Measurements from ENCODE around the gene NR0B2.
"Not testable (repeated sequence)": the region's sequence is repeated elsewhere in the genome, so short reads cannot be mapped to it uniquely, and the experiment has no call there.

The NR0B2 gene

GRCh38 chr1:26888231-26888630, 25.5 kb downstream of the NR0B2 start:
- DNase-seq: no peak

GRCh38 chr1:26887125-26887524, 26.6 kb downstream of the NR0B2 start:
- DNase-seq: no peak

DNA sequence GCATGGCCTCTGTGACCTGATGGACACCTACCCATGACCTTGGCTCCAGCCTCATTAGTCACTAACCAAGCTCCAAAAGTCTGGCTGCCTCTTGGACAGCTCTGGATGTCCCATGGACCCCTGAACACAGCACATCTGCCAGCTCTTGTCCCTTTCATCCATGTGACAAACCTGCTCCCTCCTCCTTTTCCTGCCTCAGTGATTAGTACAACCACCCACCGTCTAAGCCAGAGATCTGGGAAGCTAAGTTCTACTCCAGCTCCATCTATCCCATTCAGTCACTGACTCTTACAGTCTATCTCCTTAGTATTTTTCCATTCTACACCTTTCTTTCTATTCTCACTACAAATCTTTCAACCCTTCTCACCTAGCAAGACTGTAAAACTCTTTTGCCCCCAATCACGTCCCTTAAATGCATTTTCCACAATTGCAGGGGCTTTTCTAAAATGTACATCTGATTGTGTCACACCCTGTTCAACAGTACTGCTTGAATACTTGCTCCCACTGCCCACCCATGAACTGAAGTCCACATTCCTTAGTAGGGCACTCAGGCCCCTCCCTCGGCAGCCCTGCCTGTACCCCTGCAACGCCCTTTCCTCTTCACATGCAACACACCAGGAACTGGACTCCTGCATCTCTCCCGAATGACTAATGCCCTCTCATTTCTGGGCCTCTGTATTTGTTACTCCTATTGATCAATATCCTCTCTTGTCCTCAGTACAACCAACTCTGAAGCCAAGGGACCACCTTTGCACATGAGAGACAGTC, 30.9 kb downstream of the NR0B2 start:
- no peak for DNase-seq

- DNase-seq: not testable (repeated sequence)
Observed at GRCh38 chr1:26881611-26882010, 32.2 kb downstream of the NR0B2 start.

DNA sequence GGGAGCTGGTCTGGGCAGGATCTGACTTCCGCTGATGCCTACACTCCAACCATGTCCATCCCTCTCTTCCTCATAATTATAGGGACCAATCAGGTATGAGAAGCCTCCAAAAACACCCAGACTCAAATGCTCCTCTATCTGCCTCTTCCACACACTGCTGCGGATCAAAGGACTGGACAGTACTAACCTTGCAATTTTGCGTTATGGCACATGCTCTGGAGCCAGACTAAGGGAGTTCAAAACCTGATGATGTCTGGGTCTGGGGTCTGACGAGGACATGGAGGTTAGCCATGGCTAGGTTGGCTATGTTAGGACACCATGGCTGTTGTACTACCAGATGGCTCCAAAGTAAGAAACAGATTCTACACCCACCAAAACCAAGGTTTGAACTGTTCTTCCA, 34.0 kb downstream of the NR0B2 start:
- DNase-seq: no peak

DNA sequence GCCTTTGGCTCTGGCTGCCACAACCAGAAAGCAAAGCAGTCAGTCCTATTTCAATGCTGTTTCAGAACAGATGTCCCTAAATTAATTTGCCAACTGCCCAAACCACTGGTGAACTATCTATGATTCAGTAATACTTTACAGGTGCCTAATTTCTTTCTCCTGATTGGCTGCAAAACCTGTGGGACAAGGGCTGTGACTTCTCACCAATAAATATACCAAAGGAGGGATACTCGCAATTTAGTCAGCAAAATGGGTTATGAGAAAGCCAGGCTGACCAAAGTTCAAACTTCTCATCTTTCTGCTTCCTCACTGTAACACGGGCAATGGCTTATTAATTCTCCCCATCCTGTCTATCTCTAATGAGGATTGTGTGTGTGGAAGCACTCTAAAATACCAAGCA, 36.4 kb downstream of the NR0B2 start:
- DNase-seq: no peak

- DNase-seq: no peak
Observed at GRCh38 chr1:26874896-26875295, 38.9 kb downstream of the NR0B2 start.

DNA sequence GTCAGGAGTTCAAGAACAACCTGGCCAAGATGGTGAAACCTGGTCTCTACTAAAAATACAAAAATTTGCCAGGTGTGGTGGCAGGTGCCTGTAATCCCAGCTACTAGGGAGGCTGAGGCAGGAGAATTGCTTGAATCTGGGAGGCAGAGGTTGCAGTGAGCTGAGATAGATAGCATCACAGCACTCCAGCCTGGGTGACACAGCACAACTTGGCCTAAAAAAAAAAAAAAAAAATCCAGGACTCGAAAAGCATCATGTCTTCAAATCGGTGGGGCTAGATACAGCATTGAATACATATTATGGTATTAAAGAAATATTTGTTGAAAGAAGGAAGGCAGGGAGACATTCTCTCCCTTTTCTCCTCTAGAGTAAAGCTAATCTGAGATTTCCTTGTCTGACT, 40.7 kb downstream of the NR0B2 start:
- DNase-seq: not testable (repeated sequence)

- peak; percentile 97 for DNase-seq
Observed at GRCh38 chr1:26864610-26865480, 48.9 kb downstream of the NR0B2 start.

- no peak for DNase-seq
Observed at GRCh38 chr1:26863685-26864077, 50.1 kb downstream of the NR0B2 start.

DNA sequence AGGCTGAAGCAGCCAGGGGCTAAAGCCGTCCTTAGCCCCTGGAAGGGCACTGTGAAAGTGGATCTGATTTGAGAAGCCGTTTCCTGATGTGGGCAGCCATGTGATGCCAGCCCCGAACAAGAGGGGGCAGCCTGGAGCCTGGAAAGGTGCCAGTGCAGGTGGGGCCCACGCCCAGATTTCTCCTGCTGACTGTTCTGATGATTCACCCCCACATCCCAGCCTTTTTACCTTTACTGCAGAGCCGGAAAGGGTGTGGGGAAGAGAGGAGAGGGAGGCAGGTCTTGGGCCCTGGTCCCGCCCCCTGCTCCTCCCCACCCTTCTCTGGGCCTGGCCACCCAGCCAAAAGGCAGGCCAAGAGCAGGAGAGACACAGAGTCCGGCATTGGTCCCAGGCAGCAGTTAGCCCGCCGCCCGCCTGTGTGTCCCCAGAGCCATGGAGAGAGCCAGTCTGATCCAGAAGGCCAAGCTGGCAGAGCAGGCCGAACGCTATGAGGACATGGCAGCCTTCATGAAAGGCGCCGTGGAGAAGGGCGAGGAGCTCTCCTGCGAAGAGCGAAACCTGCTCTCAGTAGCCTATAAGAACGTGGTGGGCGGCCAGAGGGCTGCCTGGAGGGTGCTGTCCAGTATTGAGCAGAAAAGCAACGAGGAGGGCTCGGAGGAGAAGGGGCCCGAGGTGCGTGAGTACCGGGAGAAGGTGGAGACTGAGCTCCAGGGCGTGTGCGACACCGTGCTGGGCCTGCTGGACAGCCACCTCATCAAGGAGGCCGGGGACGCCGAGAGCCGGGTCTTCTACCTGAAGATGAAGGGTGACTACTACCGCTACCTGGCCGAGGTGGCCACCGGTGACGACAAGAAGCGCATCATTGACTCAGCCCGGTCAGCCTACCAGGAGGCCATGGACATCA, 50.7 kb downstream of the NR0B2 start, which contains the start of gene SFN:
TSS of gene SFN (plus strand) at position 369 of the 904 bp plus-strand sequence. CDS start at position 433, 64 bp downstream.
- DNase-seq: peak; percentile 69

- DNase-seq: no peak
Observed at GRCh38 chr1:26861889-26862378, 51.8 kb downstream of the NR0B2 start.
